ENCODE results near the gene TBC1D2B. TPM values are rescaled to one million over a fixed set of nuclear protein-coding genes. Genes with fewer than 3 reads are reported as not detected.

The TBC1D2B gene
- total RNA-seq, 4 donors from 2014 or later: 32.4 to 41.7 (median 35.3) TPM

GRCh38 chr15:78102211-78102610 is 24.7 kb upstream of the TBC1D2B start:
- 82 to 88% methylated on average over 1 of the region's 1 CpG for WGBS, 2 donors
- no peak for DNase-seq (ENCODE audit: low spot score in 2 of 2)
- H3K4me3 ChIP-seq (ENCODE audit: low read depth, poor library complexity, severe bottlenecking): no peak overlapping the region
- TF ChIP-seq POLR2A (IDR thresholded peaks at IDR 0.05): no peak
- no peak for TF ChIP-seq CTCF (IDR thresholded peaks at IDR 0.05)
- intact Hi-C loops (cut with DNase I; ENCODE audit: low total_unique reads): no loop called here

- no peak overlapping the region for H3K4me3 ChIP-seq (ENCODE audit: low read depth, poor library complexity, severe bottlenecking)
- intact Hi-C loops (cut with DNase I; ENCODE audit: low total_unique reads): no loop called here
- no peak for DNase-seq (ENCODE audit: low spot score in 2 of 2)
- no peak for TF ChIP-seq POLR2A (IDR thresholded peaks at IDR 0.05)
- TF ChIP-seq CTCF (IDR thresholded peaks at IDR 0.05): no peak
- WGBS, 2 donors: 83 to 89% methylated on average over 5 of the region's 5 CpGs
These were observed 24.1 kb upstream of the TBC1D2B start for GRCh38 chr15:78101423-78102105.

- 75 to 89% methylated on average over 2 of the region's 2 CpGs for WGBS, 2 donors
- H3K4me3 ChIP-seq (ENCODE audit: low read depth, poor library complexity, severe bottlenecking): no peak overlapping the region
- DNase-seq (ENCODE audit: low spot score in 2 of 2): no peak
- TF ChIP-seq CTCF (IDR thresholded peaks at IDR 0.05): no peak
- TF ChIP-seq POLR2A (IDR thresholded peaks at IDR 0.05): no peak
- intact Hi-C loops (cut with DNase I; ENCODE audit: low total_unique reads): no loop called here
These were observed 23.4 kb upstream of the TBC1D2B start for GRCh38 chr15:78100886-78101285.

- no peak for TF ChIP-seq CTCF (IDR thresholded peaks at IDR 0.05)
- TF ChIP-seq POLR2A (IDR thresholded peaks at IDR 0.05): no peak
- 92 to 96% methylated on average over 9 to 11 of the region's 11 CpGs for WGBS, 2 donors
- no peak for DNase-seq (ENCODE audit: low spot score in 2 of 2)
- intact Hi-C loops (cut with DNase I; ENCODE audit: low total_unique reads): no loop called here
- H3K4me3 ChIP-seq (ENCODE audit: low read depth, poor library complexity, severe bottlenecking): no peak overlapping the region
These were observed 20.7 kb upstream of the TBC1D2B start for GRCh38 chr15:78098131-78098755.

GRCh38 chr15:78097667-78098066 is 20.2 kb upstream of the TBC1D2B start:
- no peak overlapping the region for H3K4me3 ChIP-seq (ENCODE audit: low read depth, poor library complexity, severe bottlenecking)
- peak in 1 of 2 donors; percentile 79 for DNase-seq (ENCODE audit: low spot score in 2 of 2)
- TF ChIP-seq CTCF (IDR thresholded peaks at IDR 0.05) (no peak), POLR2A (IDR thresholded peaks at IDR 0.05) (no peak)
- WGBS, 2 donors: 94 to 95% methylated on average over 9 of the region's 9 CpGs
- intact Hi-C loops (cut with DNase I; ENCODE audit: low total_unique reads): no loop called here

All from lower leg skin (tissue), 4 donors.